Lung (tissue), 13 donors: Measurements from ENCODE around the gene DIP2C. TPM values are rescaled to one million over a fixed set of nuclear protein-coding genes. Genes with fewer than 3 reads are reported as not detected.

ENCODE experiments used
- ATAC-seq: fragments of 200-7000 bp; cut with Tn5 transposase; one replicate; pipeline ENCODE4 v1.9.1; 2020; ENCODE audit warnings: moderate number of reproducible peaks; ENCODE audit not compliant: insufficient read depth, low FRiP score
- DNase-seq, 3 donors: peaks; one replicate each; pipeline ENCODE4 v3.0.0-alpha.2; 2013 to 2017
- H3K27ac ChIP-seq, 2 donors: one replicate each; pipeline ENCODE4 v1.5.1; 2013; ENCODE audit warnings: mild to moderate bottlenecking in 2 of 2, moderate library complexity in 2 of 2, control low read depth in 1 of 2, inconsistent platforms in 1 of 2, low read depth in 1 of 2, low read length in 1 of 2
- H3K27me3 ChIP-seq, 3 donors: one replicate each; pipeline ENCODE4 v1.5.1; 2013; ENCODE audit warnings: low read length in 2 of 3; ENCODE audit not compliant: control insufficient read depth in 3 of 3, insufficient read depth in 3 of 3
- H3K36me3 ChIP-seq, 4 donors: one replicate each; pipeline ENCODE4 v1.5.1; 2013; ENCODE audit warnings: low read length in 4 of 4, mild to moderate bottlenecking in 1 of 4, moderate library complexity in 1 of 4; ENCODE audit not compliant: control insufficient read depth in 4 of 4, insufficient read depth in 4 of 4
- H3K4me1 ChIP-seq, 5 donors: one replicate each; pipeline ENCODE4 v1.5.1; 2013; ENCODE audit warnings: low read length in 5 of 5, mild to moderate bottlenecking in 2 of 5, moderate library complexity in 1 of 5; ENCODE audit not compliant: control insufficient read depth in 5 of 5, insufficient read depth in 5 of 5
- H3K4me3 ChIP-seq: one replicate; pipeline ENCODE4 v1.5.1; 2013; ENCODE audit warnings: mild to moderate bottlenecking, control low read depth, moderate library complexity
- H3K9ac ChIP-seq, 2 donors: one replicate each; pipeline ENCODE4 v1.5.1; 2013; ENCODE audit warnings: low read length in 2 of 2, control low read depth in 1 of 2; ENCODE audit not compliant: insufficient read depth in 1 of 2
- H3K9me3 ChIP-seq, 4 donors: one replicate each; pipeline ENCODE4 v1.5.1; 2013; ENCODE audit warnings: low read length in 3 of 4, mild to moderate bottlenecking in 1 of 4, moderate library complexity in 1 of 4; ENCODE audit not compliant: control insufficient read depth in 4 of 4, insufficient read depth in 3 of 4
- WGBS, 2 donors: extraction: QIAGEN DNeasy Blood & Tissue Kit; methylation state at CpG; one replicate each; pipeline ENCODE4 v1.1.7; 2013; 5-methylcytosine and 5-hydroxymethylcytosine counted together
- polyA plus RNA-seq, 2 donors: library from polyadenylated mRNA; stranded (reverse); fragments of 200-250 nt; gene quantifications; one replicate each; pipeline ENCODE4 v1.2.1, GENCODE V29; 2013
- small RNA-seq: library from RNA; depleted of rRNA; stranded (forward); fragments of <200 nt; gene quantifications from one replicate; pipeline ENCODE3, GENCODE V24; 2014; ENCODE audit warnings: low replicate concordance
- total RNA-seq, 2 donors: library from RNA; depleted of rRNA in 1 of 2; stranded (reverse); fragments of >200 nt in 1 of 2; gene quantifications; one replicate each; pipeline ENCODE4 v1.2.1, GENCODE V29; 2014 to 2021
- TF ChIP-seq, protein P1 (sequence below): IDR thresholded peaks from 2 replicates; pipeline ENCODE4 v1.5.1; 2012; ENCODE audit warnings: mild to moderate bottlenecking; ENCODE audit errors: control extremely low read depth, extremely low read depth
- donor health status: control.
- donor health status: control.
- donor health status: Bipolar disorder and iron deficiency.
- donor health status: healthy.
- donor health status: DM: yes; HTN: yes; CAD: no.

DIP2C gene
- total and polyA plus RNA-seq, 4 donors = 3.6 to 20.0 (median 9.5) TPM

DNA sequence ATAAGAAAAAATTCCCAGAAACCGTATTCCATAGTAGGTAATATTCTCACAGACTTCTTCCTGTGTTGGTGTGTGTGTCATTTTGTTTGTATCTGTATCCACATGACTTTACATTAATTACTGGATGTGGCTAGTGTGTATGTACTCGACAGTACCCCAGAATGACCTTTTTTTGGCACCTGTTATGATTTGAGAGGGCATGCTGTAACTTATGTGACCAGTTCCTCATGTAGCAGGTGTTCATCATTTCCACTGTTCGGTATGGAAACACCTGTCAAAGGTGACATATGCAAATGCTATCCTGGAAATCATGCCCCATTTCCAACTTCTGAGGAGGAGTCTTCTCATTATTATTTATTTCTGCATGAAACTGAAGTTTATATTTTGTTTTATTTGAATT, 464.9 kb downstream of the DIP2C start:
- no peak overlapping the region for H3K27ac ChIP-seq
- no peak overlapping the region for H3K9ac ChIP-seq
- WGBS, 2 donors = 74 to 82% methylated on average over 3 of the region's 3 CpGs
- H3K4me1 ChIP-seq = peaks cover 0 to under 1% (median 0%) of the 10 kb centered on the region in 5 donors
- TF ChIP-seq, protein P1, sequence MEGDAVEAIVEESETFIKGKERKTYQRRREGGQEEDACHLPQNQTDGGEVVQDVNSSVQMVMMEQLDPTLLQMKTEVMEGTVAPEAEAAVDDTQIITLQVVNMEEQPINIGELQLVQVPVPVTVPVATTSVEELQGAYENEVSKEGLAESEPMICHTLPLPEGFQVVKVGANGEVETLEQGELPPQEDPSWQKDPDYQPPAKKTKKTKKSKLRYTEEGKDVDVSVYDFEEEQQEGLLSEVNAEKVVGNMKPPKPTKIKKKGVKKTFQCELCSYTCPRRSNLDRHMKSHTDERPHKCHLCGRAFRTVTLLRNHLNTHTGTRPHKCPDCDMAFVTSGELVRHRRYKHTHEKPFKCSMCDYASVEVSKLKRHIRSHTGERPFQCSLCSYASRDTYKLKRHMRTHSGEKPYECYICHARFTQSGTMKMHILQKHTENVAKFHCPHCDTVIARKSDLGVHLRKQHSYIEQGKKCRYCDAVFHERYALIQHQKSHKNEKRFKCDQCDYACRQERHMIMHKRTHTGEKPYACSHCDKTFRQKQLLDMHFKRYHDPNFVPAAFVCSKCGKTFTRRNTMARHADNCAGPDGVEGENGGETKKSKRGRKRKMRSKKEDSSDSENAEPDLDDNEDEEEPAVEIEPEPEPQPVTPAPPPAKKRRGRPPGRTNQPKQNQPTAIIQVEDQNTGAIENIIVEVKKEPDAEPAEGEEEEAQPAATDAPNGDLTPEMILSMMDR = no peak
- H3K4me3 ChIP-seq = no peak overlapping the region
- H3K27me3 ChIP-seq = no peaks in the 10 kb centered on the region
- H3K9me3 ChIP-seq = no peaks in the 10 kb centered on the region
- peaks cover 0 to 2% (median 0%) of the 10 kb centered on the region in 4 donors for H3K36me3 ChIP-seq
- no peak for ATAC-seq
- DNase-seq = no peak

Small RNA genes within 50 kb of the gene (small RNA-seq; reads per million reads assigned to genes)
- gene MIR5699 = 0.39 reads per million, percentile 48 among the genes with 10 or more reads in this experiment
- gene RN7SL754P = not detected
- not detected for gene RNA5SP298

Other genes starting within 250 kb of the DIP2C start
- 100 to 1,000 TPM; 108 to 133 TPM for gene LARP4B, start 242.0 kb upstream of the DIP2C start, total RNA-seq
- 10 to 100 TPM; 24.7 to 26.1 TPM for gene LARP4B, start 242.0 kb upstream of the DIP2C start, polyA plus RNA-seq